Neural progenitor cell (in vitro differentiated cells): Measurements from ENCODE around the gene SSBP3. TPM values are rescaled to one million over a fixed set of nuclear protein-coding genes. Genes with fewer than 3 reads are reported as not detected.

ENCODE experiments used
- DNase-seq: peaks from one replicate; pipeline ENCODE4 v3.0.0-alpha.2; 2016; ENCODE audit warnings: low spot score
- H2AFZ ChIP-seq: fragments of 200-600 bp; sonication (generic); replicated peaks from 2 replicates; pipeline ENCODE4 v1.6.1; 2016; ENCODE audit warnings: antibody characterized with exemption
- H3F3A ChIP-seq: fragments of 200-600 bp; sonication (generic); 2 replicates; pipeline ENCODE4 v1.6.1; 2016; ENCODE audit warnings: antibody characterized with exemption, low read depth
- H3K27ac ChIP-seq: fragments of 200-600 bp; sonication (generic); 2 replicates; pipeline ENCODE4 v1.5.1; 2016; ENCODE audit warnings: mild to moderate bottlenecking
- H3K27me3 ChIP-seq: fragments of 200-600 bp; sonication (generic); 2 replicates; pipeline ENCODE4 v1.6.1; 2016; ENCODE audit warnings: mild to moderate bottlenecking, moderate library complexity
- H3K36me3 ChIP-seq: fragments of 200-600 bp; sonication (generic); 2 replicates; pipeline ENCODE4 v1.5.1; 2016
- H3K4me1 ChIP-seq: fragments of 200-600 bp; sonication (generic); 2 replicates; pipeline ENCODE4 v1.6.1; 2016; ENCODE audit warnings: mixed run types
- H3K4me2 ChIP-seq: fragments of 200-600 bp; sonication (generic); 2 replicates; pipeline ENCODE4 v1.6.1; 2016
- H3K4me3 ChIP-seq: fragments of 200-600 bp; sonication (generic); 2 replicates; pipeline ENCODE4 v1.5.1; 2016
- H3K79me2 ChIP-seq: fragments of 200-600 bp; sonication (generic); 2 replicates; pipeline ENCODE4 v1.6.1; 2016; ENCODE audit warnings: low read depth
- H3K9ac ChIP-seq: fragments of 200-600 bp; sonication (generic); 2 replicates; pipeline ENCODE4 v1.6.1; 2016
- H3K9me3 ChIP-seq: fragments of 200-600 bp; sonication (generic); 2 replicates; pipeline ENCODE4 v1.5.1; 2016; ENCODE audit warnings: low read depth
- H4K20me1 ChIP-seq: fragments of 200-600 bp; sonication (generic); 2 replicates; pipeline ENCODE4 v1.6.1; 2016; ENCODE audit warnings: low read depth
- H3K27ac Mint-ChIP-seq: 3 replicates; pipeline ENCODE4 v1.8.0; 2021; ENCODE audit warnings: mixed read lengths
- H3K27me3 Mint-ChIP-seq: 2 replicates; pipeline ENCODE4 v1.8.0; 2022; ENCODE audit warnings: low read depth, mild to moderate bottlenecking, inconsistent platforms, moderate library complexity, mixed read lengths; ENCODE audit not compliant: insufficient read depth
- H3K36me3 Mint-ChIP-seq: 3 replicates; pipeline ENCODE4 v1.8.0; 2021; ENCODE audit warnings: mixed read lengths
- H3K4me1 Mint-ChIP-seq: 3 replicates; pipeline ENCODE4 v1.8.0; 2021; ENCODE audit warnings: mixed read lengths
- H3K4me3 Mint-ChIP-seq: 3 replicates; pipeline ENCODE4 v1.8.0; 2021; ENCODE audit warnings: mild to moderate bottlenecking, moderate library complexity, mixed read lengths
- H3K9me3 Mint-ChIP-seq: 3 replicates; pipeline ENCODE4 v1.8.0; 2020; ENCODE audit warnings: mixed read lengths
- EZH2 ChIP-seq: fragments of 200-600 bp; sonication (generic); IDR thresholded peaks from 2 replicates; pipeline ENCODE4 v1.6.1; 2017; ENCODE audit warnings: antibody characterized with exemption, mild to moderate bottlenecking, moderate library complexity
- EZH2phosphoT487 ChIP-seq: fragments of 200-600 bp; sonication (generic); IDR thresholded peaks from 2 replicates; pipeline ENCODE4 v1.6.1; 2017; ENCODE audit warnings: antibody characterized with exemption
- total RNA-seq: library from RNA; depleted of rRNA; stranded (reverse); fragments of >200 nt; gene quantifications from 2 replicates; pipeline ENCODE4 v1.2.3, GENCODE V29; 2015; ENCODE audit warnings: low replicate concordance
- TF ChIP-seq, protein P1 (sequence below): fragments of 200-600 bp; sonication (generic); IDR thresholded peaks from 2 replicates; pipeline ENCODE4 v1.5.1; 2017; ENCODE audit warnings: antibody characterized with exemption, mild to moderate bottlenecking

SSBP3 gene
- total RNA-seq, 1 donor from 2014 or later: 53.0 TPM

DNA sequence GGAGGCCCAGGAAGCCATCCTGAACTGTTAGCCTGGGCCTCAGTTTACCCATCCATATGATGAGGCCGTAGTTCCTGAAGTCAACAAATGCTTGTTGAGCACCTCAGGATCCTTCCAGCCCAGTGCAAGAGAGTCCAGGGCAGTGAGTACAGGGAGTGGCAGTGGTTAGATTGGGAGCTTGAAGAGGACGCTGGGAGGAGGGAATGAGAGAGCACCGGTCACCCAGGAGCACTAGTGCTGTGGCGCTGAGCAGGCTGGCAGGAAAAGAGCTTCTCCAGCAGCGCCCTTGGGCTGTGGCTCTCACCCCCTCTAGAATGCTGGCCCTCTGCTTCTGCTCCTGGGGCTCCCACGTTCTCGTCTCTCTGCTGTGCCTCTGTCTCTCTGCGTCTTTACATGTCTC is 10.2 kb upstream of the SSBP3 start:
- no peak overlapping the region for H2AFZ ChIP-seq
- H3K4me3 Mint-ChIP-seq: no peak overlapping the region

GRCh38 chr1:54415991-54416390 is 9.8 kb upstream of the SSBP3 start:
- peaks cover 33% of the 10 kb centered on the region for H3K4me1 Mint-ChIP-seq
- H3K9me3 Mint-ChIP-seq: no peaks in the 10 kb centered on the region
- Histone ChIP-seq H3K79me2 (no peaks in the 10 kb centered on the region), H3F3A (peaks cover 6% of the 10 kb centered on the region), H3K4me2 (no peak overlapping the region), H3K9ac (no peak overlapping the region), H2AFZ (no peak overlapping the region), H3K27me3 (no peaks in the 10 kb centered on the region), H3K36me3 (no peaks in the 10 kb centered on the region), H3K4me1 (peaks cover 4% of the 10 kb centered on the region), H3K9me3 (no peaks in the 10 kb centered on the region), H3K27ac (no peak overlapping the region), H3K4me3 (no peak overlapping the region), H4K20me1 (no peaks in the 10 kb centered on the region)
- TF ChIP-seq, protein P1, sequence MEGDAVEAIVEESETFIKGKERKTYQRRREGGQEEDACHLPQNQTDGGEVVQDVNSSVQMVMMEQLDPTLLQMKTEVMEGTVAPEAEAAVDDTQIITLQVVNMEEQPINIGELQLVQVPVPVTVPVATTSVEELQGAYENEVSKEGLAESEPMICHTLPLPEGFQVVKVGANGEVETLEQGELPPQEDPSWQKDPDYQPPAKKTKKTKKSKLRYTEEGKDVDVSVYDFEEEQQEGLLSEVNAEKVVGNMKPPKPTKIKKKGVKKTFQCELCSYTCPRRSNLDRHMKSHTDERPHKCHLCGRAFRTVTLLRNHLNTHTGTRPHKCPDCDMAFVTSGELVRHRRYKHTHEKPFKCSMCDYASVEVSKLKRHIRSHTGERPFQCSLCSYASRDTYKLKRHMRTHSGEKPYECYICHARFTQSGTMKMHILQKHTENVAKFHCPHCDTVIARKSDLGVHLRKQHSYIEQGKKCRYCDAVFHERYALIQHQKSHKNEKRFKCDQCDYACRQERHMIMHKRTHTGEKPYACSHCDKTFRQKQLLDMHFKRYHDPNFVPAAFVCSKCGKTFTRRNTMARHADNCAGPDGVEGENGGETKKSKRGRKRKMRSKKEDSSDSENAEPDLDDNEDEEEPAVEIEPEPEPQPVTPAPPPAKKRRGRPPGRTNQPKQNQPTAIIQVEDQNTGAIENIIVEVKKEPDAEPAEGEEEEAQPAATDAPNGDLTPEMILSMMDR: no peak
- H3K4me3 Mint-ChIP-seq: no peak overlapping the region
- no peak for DNase-seq
- H3K27me3 Mint-ChIP-seq: peaks cover 12% of the 10 kb centered on the region
- no peaks in the 10 kb centered on the region for H3K36me3 Mint-ChIP-seq
- H3K27ac Mint-ChIP-seq: no peak overlapping the region

More for the DNA sequence above, 10.2 kb upstream of the SSBP3 start:
- Histone ChIP-seq H4K20me1 (no peaks in the 10 kb centered on the region), H3K36me3 (no peaks in the 10 kb centered on the region), H3F3A (peaks cover 6% of the 10 kb centered on the region), H3K79me2 (no peaks in the 10 kb centered on the region), H3K9ac (no peak overlapping the region), H3K4me3 (no peak overlapping the region), H3K27ac (no peak overlapping the region), H3K4me2 (no peak overlapping the region), H3K4me1 (peaks cover 4% of the 10 kb centered on the region), H3K9me3 (no peaks in the 10 kb centered on the region), H3K27me3 (no peaks in the 10 kb centered on the region)
- Mint-ChIP-seq H3K27me3 (peaks cover 10% of the 10 kb centered on the region), H3K9me3 (no peaks in the 10 kb centered on the region), H3K4me1 (peaks cover 31% of the 10 kb centered on the region), H3K27ac (peak overlapping the region; percentile 21), H3K36me3 (no peaks in the 10 kb centered on the region)
- DNase-seq: no peak
- TF ChIP-seq EZH2 (no peak), EZH2phosphoT487 (no peak)
- TF ChIP-seq, protein P1: no peak

DNA sequence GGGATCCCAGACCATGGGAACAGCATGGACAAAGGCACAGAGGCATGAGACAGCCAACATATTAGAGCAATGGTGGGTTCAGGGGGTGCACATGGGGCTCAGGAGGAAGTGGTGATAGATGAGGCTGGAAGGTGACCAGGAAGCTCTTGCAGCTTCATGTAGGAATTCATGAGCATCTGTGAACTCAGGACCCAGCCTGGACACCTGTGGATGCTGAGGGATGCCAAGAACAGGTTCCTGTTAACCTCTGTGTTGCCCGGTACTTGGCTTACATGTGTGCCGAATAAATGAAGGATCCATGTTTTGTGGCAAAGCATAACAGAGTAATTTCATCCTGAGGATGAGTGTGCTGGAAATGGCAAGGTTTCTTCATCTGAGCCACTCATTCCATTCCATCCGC is 9.3 kb upstream of the SSBP3 start:
- H3K4me3 ChIP-seq: no peak overlapping the region
- peaks cover 7% of the 10 kb centered on the region for H3K4me1 ChIP-seq
- no peak overlapping the region for H3K4me2 ChIP-seq
- Mint-ChIP-seq H3K4me3 (no peak overlapping the region), H3K4me1 (peaks cover 37% of the 10 kb centered on the region), H3K36me3 (no peaks in the 10 kb centered on the region), H3K27ac (peak overlapping the region; percentile 60), H3K9me3 (no peaks in the 10 kb centered on the region), H3K27me3 (peaks cover 14% of the 10 kb centered on the region)
- H3K9ac ChIP-seq: no peak overlapping the region
- no peaks in the 10 kb centered on the region for H3K9me3 ChIP-seq
- DNase-seq: no peak
- no peaks in the 10 kb centered on the region for H3K36me3 ChIP-seq
- H3F3A ChIP-seq: peaks cover 10% of the 10 kb centered on the region
- no peaks in the 10 kb centered on the region for H3K79me2 ChIP-seq
- H3K27me3 ChIP-seq: no peaks in the 10 kb centered on the region
- H2AFZ ChIP-seq: no peak overlapping the region
- H4K20me1 ChIP-seq: no peaks in the 10 kb centered on the region
- no peak overlapping the region for H3K27ac ChIP-seq
- TF ChIP-seq EZH2 (no peak), EZH2phosphoT487 (no peak)
- TF ChIP-seq, protein P1: no peak
